ENCODE measurements around the gene GDPGP1. TPM values are rescaled to one million over a fixed set of nuclear protein-coding genes. Genes with fewer than 3 reads are reported as not detected.

GDPGP1 gene
- total RNA-seq, 4 donors from 2014 or later: 7.1 to 28.1 (median 13.6) TPM

- DNase-seq: no peak
- Histone ChIP-seq H3K36me3 (no peaks in the 10 kb centered on the region), H3K9me3 (no peaks in the 10 kb centered on the region), H3K27me3 (no peaks in the 10 kb centered on the region), H3K27ac (no peak overlapping the region), H3K4me1 (peaks cover 9 to 20% of the 10 kb centered on the region in 2 donors), H3K4me3 (replicated peaks in 1 of 3) (no peak overlapping the region)
- TF ChIP-seq CTCF (IDR thresholded peaks at IDR 0.05) (no peak), POLR2A (IDR thresholded peaks at IDR 0.05) (no peak)
- 82 to 87% methylated on average over 5 of the region's 5 CpGs for WGBS, 2 donors
- intact Hi-C loops (cut with DNase I): no loop called here
Observed at GRCh38 chr15:90262426-90262825, 28.4 kb downstream of the GDPGP1 start.

GRCh38 chr15:90264671-90265070 lies 30.7 kb downstream of the GDPGP1 start:
- TF ChIP-seq POLR2A (IDR thresholded peaks at IDR 0.05) (no peak), CTCF (IDR thresholded peaks at IDR 0.05) (no peak)
- H3K4me3 ChIP-seq (replicated peaks in 1 of 3): peak overlapping the region in 1 of 3 donors; percentile 67
- H3K27ac ChIP-seq: peak overlapping the region; percentile 94 to 97 (median 96)
- WGBS, 2 donors: 10 to 30% methylated on average over 3 to 4 of the region's 4 CpGs
- peaks cover 26 to 39% of the 10 kb centered on the region in 2 donors for H3K4me1 ChIP-seq
- intact Hi-C loops (cut with DNase I): no loop called here
- no peaks in the 10 kb centered on the region for H3K9me3 ChIP-seq
- DNase-seq: no peak
- no peaks in the 10 kb centered on the region for H3K27me3 ChIP-seq
- H3K36me3 ChIP-seq: no peaks in the 10 kb centered on the region

GRCh38 chr15:90265271-90266060 lies 31.5 kb downstream of the GDPGP1 start, which contains the start of gene NGRN:
TSS of gene NGRN (plus strand) at chr15:90265672. CDS start at chr15:90265713, 41 bp downstream.
- Histone ChIP-seq H3K27me3 (no peaks in the 10 kb centered on the region), H3K36me3 (no peaks in the 10 kb centered on the region), H3K9me3 (no peaks in the 10 kb centered on the region), H3K27ac (peak within 1 kb of the TSS; percentile 94 to 97 (median 96)), H3K4me3 (replicated peaks in 1 of 3) (peak within 1 kb of the TSS; percentile 47 to 70 (median 67)), H3K4me1 (peaks cover 34 to 47% of the 10 kb centered on the region in 2 donors)
- peak; percentile 93 to 94 for DNase-seq
- intact Hi-C loops (cut with DNase I): no loop called here
- WGBS, 2 donors: 1 to 2% methylated on average over 24 to 35 of the region's 59 CpGs
- no peak for TF ChIP-seq CTCF (IDR thresholded peaks at IDR 0.05)
- peak; percentile 55 to 95 for TF ChIP-seq POLR2A (IDR thresholded peaks at IDR 0.05)

- no peaks in the 10 kb centered on the region for H3K36me3 ChIP-seq
- 0 to 1% methylated on average over 13 to 16 of the region's 16 CpGs for WGBS, 2 donors
- TF ChIP-seq POLR2A (IDR thresholded peaks at IDR 0.05) (no peak), CTCF (IDR thresholded peaks at IDR 0.05) (no peak)
- H3K9me3 ChIP-seq: no peaks in the 10 kb centered on the region
- peak overlapping the region; percentile 94 to 97 (median 96) for H3K27ac ChIP-seq
- H3K4me1 ChIP-seq: peaks cover 40 to 53% of the 10 kb centered on the region in 2 donors
- DNase-seq: peak; percentile 30 to 35
- no peaks in the 10 kb centered on the region for H3K27me3 ChIP-seq
- intact Hi-C loops (cut with DNase I): no loop called here
- H3K4me3 ChIP-seq (replicated peaks in 1 of 3): peak overlapping the region; percentile 47 to 70 (median 67)
Observed at GRCh38 chr15:90266061-90266431, 32.0 kb downstream of the GDPGP1 start.

- H3K9me3 ChIP-seq: no peaks in the 10 kb centered on the region
- intact Hi-C loops (cut with DNase I): no loop called here
- TF ChIP-seq POLR2A (IDR thresholded peaks at IDR 0.05) (no peak), CTCF (IDR thresholded peaks at IDR 0.05) (no peak)
- peaks cover 45 to 57% of the 10 kb centered on the region in 2 donors for H3K4me1 ChIP-seq
- peak overlapping the region; percentile 94 to 97 (median 96) for H3K27ac ChIP-seq
- peak overlapping the region in 2 of 3 donors; percentile 47 to 67 for H3K4me3 ChIP-seq (replicated peaks in 1 of 3)
- peaks cover 0 to 2% of the 10 kb centered on the region in 2 donors for H3K36me3 ChIP-seq
- DNase-seq: peak in 1 of 2 donors; percentile 16
- no peaks in the 10 kb centered on the region for H3K27me3 ChIP-seq
- WGBS, 2 donors: 17 to 18% methylated on average over 15 of the region's 15 CpGs
Observed at GRCh38 chr15:90266485-90266884, 32.5 kb downstream of the GDPGP1 start.

Measured in thyroid gland (tissue), 4 donors.